Measurements from ENCODE around the gene GDF7.

The GDF7 gene

GRCh38 chr2:20663196-20664070, 3.5 kb upstream of the GDF7 start:
- DNase-seq: no peak

GRCh38 chr2:20664071-20664390, 2.9 kb upstream of the GDF7 start:
- DNase-seq: no peak

- DNase-seq: no peak
These were observed 2.3 kb upstream of the GDF7 start for GRCh38 chr2:20664431-20665242.

- no peak for DNase-seq
These were observed 1.5 kb upstream of the GDF7 start for GRCh38 chr2:20665243-20666004.

GRCh38 chr2:20666005-20666303, 990 bp upstream of the GDF7 start:
- no peak for DNase-seq

- DNase-seq: no peak
These were observed 197 bp downstream of the GDF7 start for GRCh38 chr2:20667151-20667530.

GRCh38 chr2:20667531-20668401, 822 bp downstream of the GDF7 start:
- no peak for DNase-seq

GRCh38 chr2:20668451-20668850, 1.5 kb downstream of the GDF7 start:
- no peak for DNase-seq

- no peak for DNase-seq
These were observed 2.0 kb downstream of the GDF7 start for GRCh38 chr2:20668871-20669475.

GRCh38 chr2:20669562-20670314, 2.8 kb downstream of the GDF7 start:
- no peak for DNase-seq

- no peak for DNase-seq
These were observed 3.5 kb downstream of the GDF7 start for GRCh38 chr2:20670315-20671035.

- DNase-seq: no peak
These were observed 4.2 kb downstream of the GDF7 start for GRCh38 chr2:20671036-20671735.

GRCh38 chr2:20671736-20672080, 4.8 kb downstream of the GDF7 start:
- no peak for DNase-seq

GRCh38 chr2:20672201-20672951, 5.4 kb downstream of the GDF7 start:
- DNase-seq: no peak

GRCh38 chr2:20673686-20674308, 6.9 kb downstream of the GDF7 start:
- DNase-seq: no peak

- DNase-seq: no peak
These were observed 7.5 kb downstream of the GDF7 start for GRCh38 chr2:20674309-20674965.

- DNase-seq: no peak
These were observed 8.2 kb downstream of the GDF7 start for GRCh38 chr2:20674974-20675679.

All from inflammatory macrophage treated with lipopolysaccharide for 4 hours (primary cell).